Heart right ventricle (tissue), 16 donors: Measurements from ENCODE around the gene USP30. TPM values are rescaled to one million over a fixed set of nuclear protein-coding genes. Genes with fewer than 3 reads are reported as not detected.

Experiments used
- ATAC-seq, 8 donors: fragments of 200-7000 bp; cut with Tn5 transposase; one replicate each; pipeline ENCODE4 v1.9.1; 2020; ENCODE audit warnings: mild to moderate bottlenecking in 8 of 8, moderate library complexity in 8 of 8, moderate number of reproducible peaks in 1 of 8
- DNase-seq, 2 donors: peaks; one replicate each; pipeline ENCODE4 v3.0.0-alpha.2; 2020
- H3K27ac ChIP-seq, 10 donors: fragments of 200-600 bp; sonication (generic) in 2 of 10; one replicate each; pipeline versions ENCODE4 v1.5.0 to v1.8.0; 2020 to 2022; ENCODE audit warnings: mild to moderate bottlenecking in 3 of 10
- H3K27me3 ChIP-seq, 7 donors: fragments of 200-600 bp; one replicate each; pipeline ENCODE4 v1.8.0; 2021 to 2022; ENCODE audit warnings: mild to moderate bottlenecking in 2 of 7
- H3K36me3 ChIP-seq, 9 donors: fragments of 200-600 bp; sonication (generic) in 1 of 9; one replicate each; pipeline versions ENCODE4 v1.5.0 to v1.8.0; 2020 to 2022; ENCODE audit warnings: mild to moderate bottlenecking in 2 of 9
- H3K4me1 ChIP-seq, 9 donors: fragments of 200-600 bp; sonication (generic) in 1 of 9; one replicate each; pipeline versions ENCODE4 v1.5.0 to v1.8.0; 2020 to 2022; ENCODE audit warnings: mild to moderate bottlenecking in 4 of 9
- H3K4me3 ChIP-seq, 10 donors: fragments of 200-600 bp; sonication (generic) in 2 of 10; one replicate each; pipeline versions ENCODE4 v1.5.0 to v1.8.0; 2020 to 2022; ENCODE audit warnings: mild to moderate bottlenecking in 7 of 10, moderate library complexity in 2 of 10
- H3K9me3 ChIP-seq, 11 donors: fragments of 200-600 bp in 10 of 11; sonication (generic) in 2 of 11; one replicate each; pipeline versions ENCODE4 v1.5.0 to v1.8.0; 2013 to 2022; ENCODE audit warnings: mild to moderate bottlenecking in 2 of 11, control low read depth in 1 of 11, moderate library complexity in 1 of 11
- CTCF ChIP-seq, 9 donors: fragments of 200-600 bp; sonication (generic) in 2 of 9; IDR thresholded peaks; one replicate each; pipeline versions ENCODE4 v1.5.0 to v1.8.0; 2021 to 2022; ENCODE audit warnings: antibody characterized with exemption in 9 of 9, mild to moderate bottlenecking in 5 of 9, moderate library complexity in 1 of 9
- WGBS, 2 donors: extraction: QIAGEN DNeasy Blood & Tissue Kit; methylation state at CpG; one replicate each; pipeline ENCODE4 v1.1.7; 2013; ENCODE audit warnings: inconsistent platforms in 1 of 2; 5-methylcytosine and 5-hydroxymethylcytosine counted together
- intact Hi-C, 10 donors: fragments of 100-400 bp; cut with DNase I; formaldehyde crosslinking; loops; one replicate each; pipeline versions ENCODE4 v1.11.1 to v1.14.2; 2022
- polyA plus RNA-seq, 2 donors: library from polyadenylated mRNA; stranded (reverse); fragments of 200-250 nt; gene quantifications; one replicate each; pipeline ENCODE4 v1.2.3, GENCODE V29; 2013
- total RNA-seq, 10 donors: library from RNA; stranded (reverse); fragmentation: NEBNext Ultra II Directional in 3 of 10; extraction: Animal tissue kit (Norgen Biotek cat#: 25700) in 3 of 10; gene quantifications; one replicate each; pipeline versions ENCODE4 v1.2.1 to v1.2.4, GENCODE V29; 2021 to 2023
- donor health status: Arrhythmogenic right ventricular cardiomyopathy.
- donor health status: ischemic (EF 13 %, LVEDD 7.1; RV severe dilation, severe dysfunction).
- donor health status: healthy with polysubstance abuse.
- donor health status: DM: no; HTN: yes; CAD: no.
- donor health status: DM: no; HTN: no; CAD: no.
- donor health status: ischemic (EF 25% LVEDD 6.9; RV normal size, moderate dysfunction).
- donor health status: ischemic (EF 25% LVEDD 5.7; RV mildly dilated, moderate dysfunction).
- donor health status: healthy.
- donor health status: DM: yes; HTN: yes; CAD: no.
- donor health status: Ischemic cardiomyopathy.
- donor health status: ischemic (EF 35%, LVEDD 5.7; RV mildly dilated, moderate dysfunction).
- donor health status: nonischemic (EF 11% LVEDD 7.7; RV severe dilation, severe dysfunction).
- donor health status: DM: yes; HTN: yes; CAD: no.
- donor health status: PGD.
- donor health status: ischemic (EF 29% LVEDD 5.4; RV normal size, mild dysfunction).
- donor health status: nonischemic (EF 23%, LVEDD 6.1; RV moderate dilation, normal function).

USP30 gene
- total and polyA plus RNA-seq, 12 donors, result 4.8 to 22.2 (median 12.7) TPM

DNA sequence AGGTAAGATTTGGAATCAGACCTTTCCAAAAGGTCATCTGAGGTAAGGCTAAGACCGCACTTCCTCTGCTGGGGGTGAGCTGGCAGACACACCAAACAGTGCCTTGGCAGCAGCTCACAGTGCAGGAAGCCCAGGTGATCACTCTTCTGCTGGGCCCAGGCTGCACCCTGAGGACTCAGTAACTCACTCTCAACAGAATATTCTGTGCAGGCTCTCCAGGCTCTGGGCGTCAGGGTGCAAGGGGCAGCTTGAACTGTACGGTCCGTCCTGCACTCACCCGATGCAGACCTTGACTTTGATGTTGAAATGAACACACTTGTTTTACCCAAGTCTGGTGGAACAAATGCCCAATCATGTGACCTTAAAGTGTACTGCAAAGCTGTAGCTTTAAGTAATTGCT, 34.9 kb downstream of the USP30 start:
- Histone ChIP-seq H3K36me3 (peaks cover 0 to 98% (median 45%) of the 10 kb centered on the region in 9 donors), H3K27ac (no peak overlapping the region), H3K9me3 (no peaks in the 10 kb centered on the region), H3K27me3 (no peaks in the 10 kb centered on the region), H3K4me1 (peaks cover 0 to 17% (median 12%) of the 10 kb centered on the region in 9 donors), H3K4me3 (no peak overlapping the region)
- no peak for TF ChIP-seq CTCF (IDR thresholded peaks at IDR 0.05)
- DNase-seq (no peak), ATAC-seq (peak in 5 of 8 donors; percentile 19 to 72 (median 54))
- 35 to 43% methylated on average over 5 of the region's 5 CpGs for WGBS, 2 donors
- intact Hi-C loops, result no loop called here

- Histone ChIP-seq H3K27me3 (no peaks in the 10 kb centered on the region), H3K27ac (no peak overlapping the region), H3K4me3 (no peak overlapping the region), H3K4me1 (peaks cover 3 to 28% (median 24%) of the 10 kb centered on the region in 9 donors), H3K36me3 (peaks cover 0 to 82% (median 33%) of the 10 kb centered on the region in 9 donors), H3K9me3 (no peaks in the 10 kb centered on the region)
- TF ChIP-seq CTCF (IDR thresholded peaks at IDR 0.05), result no peak
- intact Hi-C loops, result no loop called here
- DNase-seq (no peak), ATAC-seq (no peak)
- WGBS, 2 donors, result 89% methylated on average over 6 of the region's 6 CpGs
These were observed 36.4 kb downstream of the USP30 start for GRCh38 chr12:109088818-109089217.

GRCh38 chr12:109089683-109090082, 37.3 kb downstream of the USP30 start:
- 82 to 87% methylated on average over 7 of the region's 7 CpGs for WGBS, 2 donors
- no peak overlapping the region for H3K4me3 ChIP-seq
- H3K27ac ChIP-seq, result no peak overlapping the region
- intact Hi-C loops, result loop anchor here in 8 of 10 donors (5.0 to 10.0 kb wide), 9 partner anchors 135 to 527 kb away; partner anchors contain the start of genes ISCU (in 5 of the 8), SART3 (in 5 of the 8) and DAO (in 2 of the 8)
- no peaks in the 10 kb centered on the region for H3K9me3 ChIP-seq
- H3K36me3 ChIP-seq, result peaks cover 0 to 74% (median 30%) of the 10 kb centered on the region in 9 donors
- no peak for TF ChIP-seq CTCF (IDR thresholded peaks at IDR 0.05)
- ATAC-seq (no peak), DNase-seq (no peak)
- peaks cover 3 to 29% (median 24%) of the 10 kb centered on the region in 9 donors for H3K4me1 ChIP-seq
- no peaks in the 10 kb centered on the region for H3K27me3 ChIP-seq

DNA sequence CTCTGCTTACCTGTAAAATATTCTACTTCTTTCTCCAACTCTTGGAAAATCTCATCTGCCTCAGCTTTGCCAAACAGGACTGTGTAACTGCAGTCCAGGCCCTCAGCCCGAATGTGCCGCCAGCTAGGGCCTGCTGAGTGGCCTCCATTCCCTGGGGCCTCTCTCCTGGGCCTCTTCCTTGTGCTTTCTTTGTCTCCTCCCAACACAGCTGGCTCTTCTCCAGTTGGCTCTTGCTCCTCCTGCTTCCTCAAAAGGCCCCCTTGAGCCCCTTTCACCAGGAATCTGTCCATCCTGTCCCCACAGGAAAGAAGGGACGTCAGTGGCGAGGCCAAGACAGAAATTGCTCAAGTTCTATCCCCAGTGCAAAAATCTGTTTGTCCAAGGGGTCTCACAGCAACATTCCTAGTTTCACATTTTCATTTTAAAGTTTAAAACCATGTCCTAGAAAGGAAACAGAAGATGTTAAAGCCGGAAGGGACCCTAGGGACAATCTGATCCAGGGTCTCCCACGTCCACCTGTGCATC, 40.2 kb downstream of the USP30 start:
- WGBS, 2 donors, result 34 to 47% methylated on average over 6 of the region's 6 CpGs
- Histone ChIP-seq H3K4me1 (peaks cover 7 to 33% (median 23%) of the 10 kb centered on the region in 9 donors), H3K27ac (peak overlapping the region in 8 of 10 donors; percentile 28 to 78 (median 62)), H3K4me3 (peak overlapping the region; percentile 29 to 66 (median 60)), H3K27me3 (no peaks in the 10 kb centered on the region), H3K36me3 (peaks cover 0 to 45% (median 10%) of the 10 kb centered on the region in 9 donors), H3K9me3 (no peaks in the 10 kb centered on the region)
- TF ChIP-seq CTCF (IDR thresholded peaks at IDR 0.05), result no peak
- ATAC-seq, result no peak
- intact Hi-C loops, result loop anchor here in 8 of 10 donors (1.0 to 10.0 kb wide), 11 partner anchors 138 to 530 kb away; partner anchors contain the start of genes ISCU (in 7 of the 8), SART3 (in 5 of the 8) and DAO (in 2 of the 8)
- no peak for DNase-seq
